AG04450 (cell line): ENCODE data around the gene CDK11B. TPM values are rescaled to one million over a fixed set of nuclear protein-coding genes. Genes with fewer than 3 reads are reported as not detected.
"Not testable (repeated sequence)": the region's sequence is repeated elsewhere in the genome, so short reads cannot be mapped to it uniquely, and the experiment has no call there.

Source experiments
- CTCF ChIA-PET: fragments of 300-600, 350-600 bp; formaldehyde crosslinking; extraction: SDS; loops from one replicate; lab custom pipeline; 2022; ENCODE audit warnings: antibody characterized with exemption, inconsistent platforms; lab: Charles Lee
- POLR2A ChIA-PET: fragments of 350-600 bp; formaldehyde crosslinking; extraction: SDS; loops from one replicate; lab custom pipeline; 2021; ENCODE audit warnings: antibody characterized with exemption, inconsistent platforms; lab: Yijun Ruan, JAX
- DNase-seq: peaks from one replicate; pipeline ENCODE4 v3.0.0-alpha.2; 2011; ENCODE audit warnings: low read depth, low spot score
- H3K27ac ChIP-seq: one replicate; pipeline ENCODE4 v1.5.1; 2012; ENCODE audit warnings: low read depth, low read length, control low read depth
- H3K27me3 ChIP-seq: one replicate; pipeline ENCODE4 v1.6.0; 2012; ENCODE audit warnings: low read length; ENCODE audit not compliant: control insufficient read depth, insufficient read depth
- H3K4me3 ChIP-seq: 2 replicates; pipeline ENCODE4 v1.5.1; 2011; ENCODE audit warnings: mild to moderate bottlenecking, low read depth, low read length, control low read depth
- H3K9me3 ChIP-seq: 2 replicates; pipeline ENCODE4 v1.5.1; 2012; ENCODE audit warnings: low read length; ENCODE audit not compliant: control insufficient read depth, insufficient read depth
- polyA plus RNA-seq: library from polyadenylated mRNA; depleted of rRNA; stranded (reverse); fragments of >200 nt; gene quantifications from 2 replicates; pipeline ENCODE4 v1.2.3, GENCODE V29; 2011
- TF ChIP-seq, protein P1 (sequence below): IDR thresholded peaks from 2 replicates; pipeline ENCODE4 v1.5.1; 2011; ENCODE audit warnings: low read depth, low read length, control low read depth, inconsistent platforms

CDK11B gene
- polyA plus RNA-seq, 1 experiment: 6.7 TPM

DNA sequence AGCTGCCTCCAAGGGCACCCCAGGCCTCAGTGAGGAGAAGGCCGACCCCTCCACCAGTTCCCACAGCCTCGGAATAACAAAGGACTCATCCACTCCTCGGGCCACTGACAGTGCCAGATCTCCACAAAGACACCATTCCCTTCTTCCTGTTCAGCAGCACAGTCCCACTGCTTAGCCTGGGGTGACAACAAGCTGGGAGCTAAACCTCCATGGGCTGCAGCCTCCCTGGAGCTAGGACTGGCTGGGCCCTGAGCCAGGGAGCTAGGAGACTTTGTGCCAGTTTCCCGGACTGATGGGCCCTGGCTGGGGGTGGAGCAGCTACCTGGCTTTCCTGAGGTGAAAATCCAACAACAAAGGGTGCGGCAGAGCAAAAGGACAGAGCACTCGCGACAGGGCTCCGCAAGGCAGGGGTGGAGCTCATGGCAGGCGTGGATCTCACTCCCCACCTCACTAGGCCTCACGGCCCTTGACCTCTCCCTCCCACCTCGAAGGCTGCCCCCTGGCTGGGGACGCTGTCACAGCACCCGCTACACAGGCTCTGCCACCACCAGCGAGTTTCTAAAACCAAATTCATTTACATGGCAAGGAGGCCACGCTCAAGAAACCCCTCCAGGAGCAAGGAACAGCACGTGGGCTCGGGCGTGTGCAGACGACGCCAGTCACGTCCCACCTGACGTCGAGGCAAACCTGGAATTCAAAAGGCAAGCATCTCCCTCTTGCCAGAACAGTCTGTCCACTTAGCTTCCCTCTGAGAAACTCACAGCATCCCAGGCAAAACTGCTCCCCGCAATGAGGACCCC is 20.0 kb upstream of the CDK11B start:
- POLR2A ChIA-PET: no interaction called here
- TF ChIP-seq, protein P1, sequence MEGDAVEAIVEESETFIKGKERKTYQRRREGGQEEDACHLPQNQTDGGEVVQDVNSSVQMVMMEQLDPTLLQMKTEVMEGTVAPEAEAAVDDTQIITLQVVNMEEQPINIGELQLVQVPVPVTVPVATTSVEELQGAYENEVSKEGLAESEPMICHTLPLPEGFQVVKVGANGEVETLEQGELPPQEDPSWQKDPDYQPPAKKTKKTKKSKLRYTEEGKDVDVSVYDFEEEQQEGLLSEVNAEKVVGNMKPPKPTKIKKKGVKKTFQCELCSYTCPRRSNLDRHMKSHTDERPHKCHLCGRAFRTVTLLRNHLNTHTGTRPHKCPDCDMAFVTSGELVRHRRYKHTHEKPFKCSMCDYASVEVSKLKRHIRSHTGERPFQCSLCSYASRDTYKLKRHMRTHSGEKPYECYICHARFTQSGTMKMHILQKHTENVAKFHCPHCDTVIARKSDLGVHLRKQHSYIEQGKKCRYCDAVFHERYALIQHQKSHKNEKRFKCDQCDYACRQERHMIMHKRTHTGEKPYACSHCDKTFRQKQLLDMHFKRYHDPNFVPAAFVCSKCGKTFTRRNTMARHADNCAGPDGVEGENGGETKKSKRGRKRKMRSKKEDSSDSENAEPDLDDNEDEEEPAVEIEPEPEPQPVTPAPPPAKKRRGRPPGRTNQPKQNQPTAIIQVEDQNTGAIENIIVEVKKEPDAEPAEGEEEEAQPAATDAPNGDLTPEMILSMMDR: peak; percentile 28
- CTCF ChIA-PET: interaction anchor here (1.4 kb wide), 1 partner anchor 13 kb away, joined by 5 read pairs; no protein-coding TSS in a partner anchor

DNA sequence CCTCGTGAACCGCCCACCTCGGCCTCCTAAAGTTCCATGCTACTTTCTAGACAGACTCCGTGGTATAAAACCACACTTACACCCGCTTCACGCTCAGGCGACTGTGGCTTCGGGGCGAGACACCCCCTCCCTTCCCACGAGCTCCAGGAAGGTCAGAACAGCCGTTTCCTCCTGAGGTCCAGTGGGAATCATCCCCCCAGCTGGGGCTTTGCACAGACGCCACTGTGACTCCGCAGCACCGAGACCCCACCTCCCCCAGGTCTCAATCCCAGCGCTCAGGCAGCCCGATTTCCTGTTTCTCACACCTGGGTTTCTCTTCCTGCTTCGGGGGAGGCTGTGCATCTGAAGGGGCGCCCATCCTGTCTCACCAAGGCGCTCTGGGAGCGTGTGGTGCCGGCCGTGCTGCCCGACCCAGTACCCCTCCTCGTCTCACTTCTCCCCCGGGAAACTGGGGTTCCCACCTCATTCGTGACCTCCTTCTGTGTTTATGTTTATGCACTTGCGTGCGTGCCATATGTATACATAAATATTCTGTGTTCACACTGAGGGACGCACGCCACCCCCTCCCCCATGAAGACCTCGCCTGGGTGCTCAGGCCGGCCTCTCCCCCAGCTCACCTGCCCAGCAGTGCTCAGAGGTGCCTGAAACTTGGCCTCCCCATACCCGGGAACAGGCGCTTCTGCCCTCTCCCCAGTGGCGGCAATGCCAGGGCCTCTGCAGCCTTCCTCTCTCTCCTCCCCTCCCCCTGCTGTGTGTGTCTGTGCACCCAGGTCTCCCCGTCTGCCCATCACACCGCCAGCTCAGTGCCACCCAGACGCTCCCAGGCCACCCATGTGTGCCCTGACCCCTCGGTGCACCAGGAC is 19.1 kb upstream of the CDK11B start:
- Histone ChIP-seq H3K4me3 (no peak overlapping the region), H3K27ac (no peak overlapping the region), H3K27me3 (no peaks in the 10 kb centered on the region), H3K9me3 (no peaks in the 10 kb centered on the region)
- DNase-seq: no peak
- TF ChIP-seq, protein P1: no peak
- POLR2A ChIA-PET: no interaction called here
- CTCF ChIA-PET: interaction anchor here (1.4 kb wide), 1 partner anchor 12 kb away, joined by 5 read pairs; no protein-coding TSS in a partner anchor

More for the DNA sequence above, 20.0 kb upstream of the CDK11B start:
- no peak overlapping the region for H3K27ac ChIP-seq
- H3K9me3 ChIP-seq: no peaks in the 10 kb centered on the region; the same call in 1 of the 2 replicates
- no peak for DNase-seq
- H3K4me3 ChIP-seq: no peak overlapping the region
- H3K27me3 ChIP-seq: no peaks in the 10 kb centered on the region

DNA sequence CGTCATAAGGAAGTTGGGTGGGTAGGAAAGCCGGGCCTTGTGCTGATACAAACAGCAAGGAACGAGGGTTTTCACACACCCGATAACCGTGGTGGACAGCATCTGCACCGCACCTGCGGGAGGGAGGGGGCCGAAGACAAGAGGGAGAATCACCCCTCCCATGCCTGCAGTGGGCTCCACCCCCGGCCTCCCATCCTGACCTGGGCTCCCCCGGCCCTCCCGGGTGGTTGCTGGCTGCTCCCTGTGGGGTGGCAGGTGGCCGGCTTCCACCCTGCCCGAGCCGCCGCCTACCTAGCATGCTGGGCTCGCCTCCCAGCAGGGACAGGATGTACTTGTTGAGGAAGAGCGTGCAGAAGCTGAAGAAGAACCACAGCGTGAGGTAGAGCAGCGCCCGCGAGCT is 17.3 kb upstream of the CDK11B start:
- POLR2A ChIA-PET, CTCF ChIA-PET: not testable (repeated sequence)

DNA sequence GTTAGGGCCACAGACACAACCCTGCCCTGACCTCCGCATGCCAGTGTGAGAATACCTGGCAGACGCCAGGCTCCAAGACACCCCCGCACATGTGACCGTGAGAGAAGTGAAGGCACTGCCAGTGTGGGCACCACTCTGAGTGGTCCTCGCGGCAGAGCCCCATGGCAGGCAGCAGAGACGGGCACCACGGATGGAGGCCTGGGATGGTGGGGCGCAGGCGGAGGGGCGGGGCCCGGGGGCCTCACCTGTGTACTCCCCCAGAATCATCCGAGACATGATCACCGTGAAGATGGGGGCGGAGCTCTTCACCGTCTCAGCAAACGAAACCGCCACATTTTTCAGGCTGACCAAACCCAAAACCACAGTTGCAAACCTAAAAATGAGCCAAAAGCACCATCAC is 16.4 kb upstream of the CDK11B start:
- H3K27ac ChIP-seq, CTCF ChIA-PET, POLR2A ChIA-PET, H3K4me3 ChIP-seq, H3K9me3 ChIP-seq, H3K27me3 ChIP-seq, DNase-seq: not testable (repeated sequence)

More for the DNA sequence above, 17.3 kb upstream of the CDK11B start:
- not testable (repeated sequence) for H3K4me3 ChIP-seq, DNase-seq, H3K27me3 ChIP-seq, H3K9me3 ChIP-seq, H3K27ac ChIP-seq

DNA sequence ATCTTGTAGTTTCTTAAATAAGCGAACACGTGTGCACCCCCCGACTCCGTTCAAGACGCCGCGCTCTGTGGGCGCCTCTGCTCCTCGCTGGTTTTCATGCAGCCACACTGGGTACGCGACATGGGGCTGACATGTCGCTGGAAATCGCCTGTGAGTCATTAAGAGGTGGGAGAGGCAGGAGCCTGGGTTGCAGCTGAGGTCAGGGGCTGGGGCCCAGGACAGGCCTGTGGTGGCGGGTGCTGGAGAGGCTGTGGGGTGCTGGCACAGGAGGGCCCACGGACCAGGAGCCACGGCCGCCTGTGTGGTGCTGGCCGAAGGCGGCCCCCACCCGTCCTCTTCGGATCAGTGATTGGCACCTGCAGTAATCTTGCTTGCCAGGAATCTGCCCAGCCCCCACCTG is 16.0 kb upstream of the CDK11B start:
- H3K27me3 ChIP-seq, H3K9me3 ChIP-seq, CTCF ChIA-PET, POLR2A ChIA-PET, DNase-seq, H3K27ac ChIP-seq, H3K4me3 ChIP-seq: not testable (repeated sequence)

DNA sequence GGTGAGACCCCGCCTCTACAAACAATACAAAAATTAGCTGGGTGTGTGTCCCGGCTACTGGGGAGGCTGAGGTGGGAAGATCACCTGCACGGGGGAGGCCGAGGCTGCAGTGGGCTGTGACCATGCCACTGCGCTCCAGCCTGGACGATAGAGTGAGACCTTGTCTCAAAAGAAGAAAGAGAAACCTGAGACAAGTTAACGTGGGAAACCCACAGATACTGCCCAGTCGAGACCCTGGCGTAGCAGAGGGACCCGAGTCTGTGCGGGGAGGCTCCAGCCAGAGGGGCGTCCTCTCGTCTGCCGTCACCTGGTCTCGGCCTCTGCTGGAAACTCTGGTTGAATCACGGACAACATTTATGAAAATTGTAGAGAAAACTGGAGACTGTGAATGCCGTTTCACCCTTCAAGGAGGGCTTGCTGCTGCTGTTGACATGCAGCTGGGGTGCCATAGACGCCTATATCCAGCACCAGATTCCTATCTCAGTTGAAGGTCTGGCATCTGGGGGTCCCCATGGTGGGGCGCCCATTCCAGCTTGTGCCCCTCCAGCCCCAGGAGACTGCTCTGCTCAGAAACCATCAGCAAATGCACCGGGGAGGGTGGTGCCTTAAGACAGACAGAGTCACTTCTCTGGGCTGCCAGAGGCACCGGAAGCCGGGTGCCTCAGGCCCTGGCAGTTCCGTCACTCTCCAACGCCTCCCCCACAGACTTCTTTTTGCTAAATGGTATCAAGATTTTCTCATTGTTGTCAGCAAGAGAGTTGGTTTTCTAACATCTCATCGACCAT is 13.6 kb upstream of the CDK11B start:
- CTCF ChIA-PET: no interaction called here
- Histone ChIP-seq H3K27ac (no peak overlapping the region), H3K9me3 (no peaks in the 10 kb centered on the region), H3K27me3 (no peaks in the 10 kb centered on the region), H3K4me3 (no peak overlapping the region)
- POLR2A ChIA-PET: no interaction called here
- DNase-seq: no peak
- TF ChIP-seq, protein P1: no peak
